Measurements from ENCODE around the gene NOX5. TPM values are rescaled to one million over a fixed set of nuclear protein-coding genes. Genes with fewer than 3 reads are reported as not detected.

Gene NOX5
- total and polyA plus RNA-seq, 2 experiments from 2014 or later, result 0.11 TPM; not detected in 1

- WGBS, 2 experiments (ENCODE audit: low coverage in 1 of 2, low lambda C conversion rate in 2 of 2, missing lambda C conversion rate in 2 of 2), result 64 to 73% methylated on average over 6 of the region's 6 CpGs
- Histone ChIP-seq H3K27ac (no peak overlapping the region), H2AFZ (no peak overlapping the region), H3K9ac (no peak overlapping the region), H3K9me2 (ENCODE audit: insufficient read depth) (no peaks in the 10 kb centered on the region), H3K79me2 (ENCODE audit: insufficient read depth) (no peaks in the 10 kb centered on the region), H4K20me1 (ENCODE audit: insufficient read depth) (no peaks in the 10 kb centered on the region), H3K4me2 (ENCODE audit: unreplicated experiment) (no peak overlapping the region), H3F3A (ENCODE audit: insufficient read depth) (peaks cover 4% of the 10 kb centered on the region), H3K9me3 (ENCODE audit: low read depth) (no peaks in the 10 kb centered on the region), H3K36me3 (ENCODE audit: low read depth) (no peaks in the 10 kb centered on the region), H3K27me3 (replicated peaks; ENCODE audit: insufficient read depth) (no peaks in the 10 kb centered on the region), H3K4me1 (ENCODE audit: insufficient read depth) (peaks cover 10% of the 10 kb centered on the region), H3K4me3 (no peak overlapping the region)
- TF ChIP-seq EZH2phosphoT487 (IDR thresholded peaks at IDR 0.05; ENCODE audit: insufficient read depth, low read depth) (no peak), EZH2 (IDR thresholded peaks at IDR 0.05; ENCODE audit: insufficient read depth, poor library complexity, severe bottlenecking) (no peak)
- DNase-seq, result no peak
- in situ Hi-C loops (cut with MboI), result no loop called here
These were observed 4.5 kb downstream of the NOX5 start for GRCh38 chr15:69018951-69019350.

- H3F3A ChIP-seq (ENCODE audit: insufficient read depth), result peaks cover 18% of the 10 kb centered on the region
- H3K4me3 ChIP-seq, result no peak overlapping the region
- DNase-seq, result no peak
- H4K20me1 ChIP-seq (ENCODE audit: insufficient read depth), result no peaks in the 10 kb centered on the region
- no peak overlapping the region for H2AFZ ChIP-seq
- H3K79me2 ChIP-seq (ENCODE audit: insufficient read depth), result no peaks in the 10 kb centered on the region
- H3K4me2 ChIP-seq (ENCODE audit: unreplicated experiment), result no peak overlapping the region
- no peaks in the 10 kb centered on the region for H3K9me2 ChIP-seq (ENCODE audit: insufficient read depth)
- in situ Hi-C loops (cut with MboI), result no loop called here
- peaks cover 13% of the 10 kb centered on the region for H3K4me1 ChIP-seq (ENCODE audit: insufficient read depth)
- TF ChIP-seq EZH2phosphoT487 (IDR thresholded peaks at IDR 0.05; ENCODE audit: insufficient read depth, low read depth) (no peak), EZH2 (IDR thresholded peaks at IDR 0.05; ENCODE audit: insufficient read depth, poor library complexity, severe bottlenecking) (no peak)
- H3K36me3 ChIP-seq (ENCODE audit: low read depth), result no peaks in the 10 kb centered on the region
- H3K27ac ChIP-seq, result no peak overlapping the region
- WGBS, 2 experiments (ENCODE audit: low coverage in 1 of 2, low lambda C conversion rate in 2 of 2, missing lambda C conversion rate in 2 of 2), result 91 to 93% methylated on average over 2 of the region's 2 CpGs
- H3K9me3 ChIP-seq (ENCODE audit: low read depth), result no peaks in the 10 kb centered on the region
- H3K27me3 ChIP-seq (replicated peaks; ENCODE audit: insufficient read depth), result no peaks in the 10 kb centered on the region
- no peak overlapping the region for H3K9ac ChIP-seq
These were observed 7.4 kb downstream of the NOX5 start for GRCh38 chr15:69021895-69022294.

GRCh38 chr15:69025320-69025719 is 10.8 kb downstream of the NOX5 start:
- TF ChIP-seq EZH2phosphoT487 (IDR thresholded peaks at IDR 0.05; ENCODE audit: insufficient read depth, low read depth) (no peak), EZH2 (IDR thresholded peaks at IDR 0.05; ENCODE audit: insufficient read depth, poor library complexity, severe bottlenecking) (no peak)
- Histone ChIP-seq H2AFZ (peak overlapping the region; percentile 35; the same call in 1 of the 2 replicates), H3K4me3 (no peak overlapping the region), H3K4me1 (ENCODE audit: insufficient read depth) (peaks cover 13% of the 10 kb centered on the region), H3K9ac (no peak overlapping the region), H3K27ac (peak overlapping the region; percentile 29), H3K36me3 (ENCODE audit: low read depth) (no peaks in the 10 kb centered on the region), H3K79me2 (ENCODE audit: insufficient read depth) (no peaks in the 10 kb centered on the region), H3K27me3 (replicated peaks; ENCODE audit: insufficient read depth) (no peaks in the 10 kb centered on the region), H4K20me1 (ENCODE audit: insufficient read depth) (no peaks in the 10 kb centered on the region), H3K9me3 (ENCODE audit: low read depth) (no peaks in the 10 kb centered on the region), H3K9me2 (ENCODE audit: insufficient read depth) (no peaks in the 10 kb centered on the region), H3K4me2 (ENCODE audit: unreplicated experiment) (no peak overlapping the region), H3F3A (ENCODE audit: insufficient read depth) (peaks cover 18% of the 10 kb centered on the region)
- DNase-seq, result peak; percentile 63
- WGBS, 2 experiments (ENCODE audit: low coverage in 1 of 2, low lambda C conversion rate in 2 of 2, missing lambda C conversion rate in 2 of 2), result 27 to 29% methylated on average over 5 of the region's 5 CpGs
- in situ Hi-C loops (cut with MboI), result no loop called here

- H3K4me3 ChIP-seq, result no peak overlapping the region
- no peaks in the 10 kb centered on the region for H4K20me1 ChIP-seq (ENCODE audit: insufficient read depth)
- H3K27me3 ChIP-seq (replicated peaks; ENCODE audit: insufficient read depth), result no peaks in the 10 kb centered on the region
- in situ Hi-C loops (cut with MboI), result no loop called here
- no peaks in the 10 kb centered on the region for H3K9me2 ChIP-seq (ENCODE audit: insufficient read depth)
- H3K79me2 ChIP-seq (ENCODE audit: insufficient read depth), result no peaks in the 10 kb centered on the region
- H2AFZ ChIP-seq, result no peak overlapping the region
- no peak overlapping the region for H3K27ac ChIP-seq
- peak; percentile 20 for DNase-seq
- no peaks in the 10 kb centered on the region for H3K36me3 ChIP-seq (ENCODE audit: low read depth)
- TF ChIP-seq EZH2 (IDR thresholded peaks at IDR 0.05; ENCODE audit: insufficient read depth, poor library complexity, severe bottlenecking) (no peak), EZH2phosphoT487 (IDR thresholded peaks at IDR 0.05; ENCODE audit: insufficient read depth, low read depth) (no peak)
- no peak overlapping the region for H3K4me2 ChIP-seq (ENCODE audit: unreplicated experiment)
- H3K4me1 ChIP-seq (ENCODE audit: insufficient read depth), result peaks cover 13% of the 10 kb centered on the region
- H3F3A ChIP-seq (ENCODE audit: insufficient read depth), result peaks cover 18% of the 10 kb centered on the region
- no peak overlapping the region for H3K9ac ChIP-seq
- H3K9me3 ChIP-seq (ENCODE audit: low read depth), result no peaks in the 10 kb centered on the region
- 86 to 95% methylated on average over 5 of the region's 5 CpGs for WGBS, 2 experiments (ENCODE audit: low coverage in 1 of 2, low lambda C conversion rate in 2 of 2, missing lambda C conversion rate in 2 of 2)
These were observed 11.9 kb downstream of the NOX5 start for GRCh38 chr15:69026355-69026754.

Data from GM23248 (cell line).